Measurements from ENCODE around the gene AARS1.
"Not testable (repeated sequence)": the region's sequence is repeated elsewhere in the genome, so short reads cannot be mapped to it uniquely, and the experiment has no call there.

Gene AARS1

DNA sequence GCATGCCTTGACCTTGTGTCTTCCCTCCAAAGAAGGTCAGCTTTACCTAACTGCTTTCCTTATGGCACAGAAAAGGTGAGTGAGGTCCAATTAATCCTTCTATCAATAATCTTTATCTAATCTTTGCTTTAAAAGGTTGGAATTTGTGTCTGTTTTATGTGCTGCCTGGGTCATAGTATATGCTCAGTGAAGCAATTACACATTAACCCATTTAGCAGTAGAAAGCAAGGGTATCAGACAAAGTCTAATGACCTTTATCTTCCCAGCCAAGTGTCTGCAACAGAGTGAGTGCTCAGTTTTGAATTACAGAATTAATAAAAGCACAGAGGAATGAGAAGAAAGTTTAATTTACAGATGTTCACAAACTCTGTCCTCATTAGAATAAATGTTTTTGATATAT, 63.3 kb downstream of the AARS1 start:
- CTCF ChIA-PET, POLR2A ChIA-PET: not testable (repeated sequence)

DNA sequence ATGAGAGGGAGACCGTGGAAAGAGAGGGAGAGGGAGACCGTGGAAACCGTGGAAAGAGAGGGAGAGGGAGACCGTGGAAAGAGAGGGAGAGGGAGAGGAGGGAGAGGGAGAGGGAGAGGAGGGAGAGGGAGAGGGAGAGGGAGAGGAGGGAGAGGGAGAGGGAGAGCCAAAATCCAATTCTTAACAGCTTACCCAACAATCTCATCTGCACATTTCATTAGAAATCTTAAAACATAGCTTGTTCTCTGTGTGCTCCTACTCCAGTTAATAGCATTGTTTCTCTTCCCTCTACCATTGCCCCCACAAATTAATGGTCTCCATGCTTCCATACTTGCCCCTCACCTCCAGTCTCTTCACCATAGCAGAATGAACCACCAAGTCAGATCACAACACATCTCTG, 63.9 kb downstream of the AARS1 start:
- H3K4me3 ChIP-seq (ENCODE audit: low read depth, low read length); H3K4me1 ChIP-seq (ENCODE audit: control insufficient read depth, insufficient read depth, low read length); CTCF ChIA-PET; H3K9me3 ChIP-seq (ENCODE audit: control insufficient read depth, insufficient read depth, low read depth, low read length); H3K27ac ChIP-seq (ENCODE audit: extremely low read depth, low read depth, low read length); POLR2A ChIA-PET: not testable (repeated sequence)
- H3K36me3 ChIP-seq (ENCODE audit: control insufficient read depth in 2 of 2, insufficient read depth in 1 of 2, low read length in 2 of 2) = peaks cover 0 to 13% of the 10 kb centered on the region in 2 experiments; a peak in 2 of 3 replicates

More for the DNA sequence above, 63.3 kb downstream of the AARS1 start:
- peaks cover 0 to 16% of the 10 kb centered on the region in 2 experiments; a peak in 2 of 3 replicates for H3K36me3 ChIP-seq (ENCODE audit: control insufficient read depth in 2 of 2, insufficient read depth in 1 of 2, low read length in 2 of 2)
- H3K4me1 ChIP-seq (ENCODE audit: control insufficient read depth, insufficient read depth, low read length); H3K9me3 ChIP-seq (ENCODE audit: control insufficient read depth, insufficient read depth, low read depth, low read length); H3K4me3 ChIP-seq (ENCODE audit: low read depth, low read length); H3K27ac ChIP-seq (ENCODE audit: extremely low read depth, low read depth, low read length): not testable (repeated sequence)
- TF ChIP-seq ZNF664 (tag by site-specific recombination; IDR thresholded peaks at IDR 0.05) = peak; percentile 53; the same call in 1 of the 2 replicates

DNA sequence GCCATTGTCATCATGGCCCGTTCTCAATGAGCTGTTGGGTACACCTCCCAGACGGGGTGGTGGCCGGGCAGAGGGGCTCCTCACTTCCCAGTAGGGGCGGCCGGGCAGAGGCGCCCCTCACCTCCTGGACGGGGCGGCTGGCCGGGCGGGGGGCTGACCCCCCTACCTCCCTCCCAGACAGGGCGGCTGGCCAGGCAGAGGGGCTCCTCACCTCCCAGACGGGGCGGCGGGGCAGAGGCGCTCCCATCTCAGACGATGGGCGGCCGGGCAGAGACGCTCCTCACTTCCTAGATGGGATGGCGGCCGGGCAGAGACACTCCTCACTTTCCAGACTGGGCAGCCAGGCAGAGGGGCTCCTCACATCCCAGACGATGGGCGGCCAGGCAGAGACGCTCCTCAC, 64.7 kb downstream of the AARS1 start:
- POLR2A ChIA-PET; H3K4me1 ChIP-seq (ENCODE audit: control insufficient read depth, insufficient read depth, low read length); H3K9me3 ChIP-seq (ENCODE audit: control insufficient read depth, insufficient read depth, low read depth, low read length); H3K27ac ChIP-seq (ENCODE audit: extremely low read depth, low read depth, low read length); CTCF ChIA-PET; H3K4me3 ChIP-seq (ENCODE audit: low read depth, low read length): not testable (repeated sequence)
- peaks cover 0 to 16% of the 10 kb centered on the region in 2 experiments; a peak in 2 of 3 replicates for H3K36me3 ChIP-seq (ENCODE audit: control insufficient read depth in 2 of 2, insufficient read depth in 1 of 2, low read length in 2 of 2)

DNA sequence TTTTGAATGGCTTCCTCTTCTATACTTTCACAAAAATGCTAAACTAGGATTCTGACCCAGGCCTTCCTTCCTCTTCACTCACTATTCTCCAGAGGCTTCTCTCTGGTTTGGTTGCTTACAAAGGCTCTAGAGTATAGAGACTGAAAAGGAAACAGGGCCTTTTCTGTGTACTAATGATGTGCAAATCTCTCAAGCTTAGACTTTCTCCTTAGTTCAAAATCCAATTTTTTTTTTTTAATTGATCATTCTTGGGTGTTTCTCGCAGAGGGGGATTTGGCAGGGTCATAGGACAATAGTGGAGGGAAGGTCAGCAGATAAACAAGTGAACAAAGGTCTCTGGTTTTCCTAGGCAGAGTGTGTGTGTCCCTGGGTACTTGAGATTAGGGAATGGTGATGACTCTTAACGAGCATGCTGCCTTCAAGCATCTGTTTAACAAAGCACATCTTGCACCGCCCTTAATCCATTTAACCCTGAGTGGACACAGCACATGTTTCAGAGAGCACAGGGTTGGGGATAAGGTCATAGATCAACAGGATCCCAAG, 65.3 kb downstream of the AARS1 start:
- POLR2A ChIA-PET; H3K9me3 ChIP-seq (ENCODE audit: control insufficient read depth, insufficient read depth, low read depth, low read length); H3K4me1 ChIP-seq (ENCODE audit: control insufficient read depth, insufficient read depth, low read length); H3K27ac ChIP-seq (ENCODE audit: extremely low read depth, low read depth, low read length); H3K4me3 ChIP-seq (ENCODE audit: low read depth, low read length); CTCF ChIA-PET: not testable (repeated sequence)
- H3K36me3 ChIP-seq (ENCODE audit: control insufficient read depth in 2 of 2, insufficient read depth in 1 of 2, low read length in 2 of 2) = peaks cover 0 to 18% of the 10 kb centered on the region in 2 experiments; a peak in 2 of 3 replicates

DNA sequence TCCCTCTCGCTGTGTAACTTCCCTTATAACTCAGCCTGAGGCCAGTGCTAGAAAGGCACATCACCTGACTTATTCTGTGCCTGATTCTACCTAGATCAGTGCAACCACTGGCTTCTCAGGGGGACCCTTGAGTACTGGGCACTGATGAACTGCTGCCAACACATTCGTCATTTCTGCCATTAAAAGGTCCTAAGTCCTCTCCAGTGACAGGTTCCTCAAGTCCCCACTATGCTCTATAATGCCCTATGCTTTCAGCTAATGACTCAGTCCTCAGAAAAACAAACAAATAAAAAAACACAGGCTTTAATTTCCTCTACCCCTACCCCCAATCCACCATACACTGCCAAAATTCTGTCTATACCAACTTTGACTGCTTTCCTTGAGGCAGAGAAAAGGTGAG, 66.1 kb downstream of the AARS1 start:
- CTCF ChIA-PET; H3K9me3 ChIP-seq (ENCODE audit: control insufficient read depth, insufficient read depth, low read depth, low read length); H3K27ac ChIP-seq (ENCODE audit: extremely low read depth, low read depth, low read length); H3K4me3 ChIP-seq (ENCODE audit: low read depth, low read length); POLR2A ChIA-PET; H3K4me1 ChIP-seq (ENCODE audit: control insufficient read depth, insufficient read depth, low read length): not testable (repeated sequence)
- TF ChIP-seq, protein P1, sequence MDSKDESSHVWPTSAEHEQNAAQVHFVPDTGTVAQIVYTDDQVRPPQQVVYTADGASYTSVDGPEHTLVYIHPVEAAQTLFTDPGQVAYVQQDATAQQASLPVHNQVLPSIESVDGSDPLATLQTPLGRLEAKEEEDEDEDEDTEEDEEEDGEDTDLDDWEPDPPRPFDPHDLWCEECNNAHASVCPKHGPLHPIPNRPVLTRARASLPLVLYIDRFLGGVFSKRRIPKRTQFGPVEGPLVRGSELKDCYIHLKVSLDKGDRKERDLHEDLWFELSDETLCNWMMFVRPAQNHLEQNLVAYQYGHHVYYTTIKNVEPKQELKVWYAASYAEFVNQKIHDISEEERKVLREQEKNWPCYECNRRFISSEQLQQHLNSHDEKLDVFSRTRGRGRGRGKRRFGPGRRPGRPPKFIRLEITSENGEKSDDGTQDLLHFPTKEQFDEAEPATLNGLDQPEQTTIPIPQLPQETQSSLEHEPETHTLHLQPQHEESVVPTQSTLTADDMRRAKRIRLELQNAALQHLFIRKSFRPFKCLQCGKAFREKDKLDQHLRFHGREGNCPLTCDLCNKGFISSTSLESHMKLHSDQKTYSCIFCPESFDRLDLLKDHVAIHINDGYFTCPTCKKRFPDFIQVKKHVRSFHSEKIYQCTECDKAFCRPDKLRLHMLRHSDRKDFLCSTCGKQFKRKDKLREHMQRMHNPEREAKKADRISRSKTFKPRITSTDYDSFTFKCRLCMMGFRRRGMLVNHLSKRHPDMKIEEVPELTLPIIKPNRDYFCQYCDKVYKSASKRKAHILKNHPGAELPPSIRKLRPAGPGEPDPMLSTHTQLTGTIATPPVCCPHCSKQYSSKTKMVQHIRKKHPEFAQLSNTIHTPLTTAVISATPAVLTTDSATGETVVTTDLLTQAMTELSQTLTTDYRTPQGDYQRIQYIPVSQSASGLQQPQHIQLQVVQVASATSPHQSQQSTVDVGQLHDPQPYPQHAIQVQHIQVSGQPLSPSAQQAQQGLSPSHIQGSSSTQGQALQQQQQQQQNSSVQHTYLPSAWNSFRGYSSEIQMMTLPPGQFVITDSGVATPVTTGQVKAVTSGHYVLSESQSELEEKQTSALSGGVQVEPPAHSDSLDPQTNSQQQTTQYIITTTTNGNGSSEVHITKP (tag by site-specific recombination; IDR thresholded peaks at IDR 0.05) = peak; percentile 52
- H3K36me3 ChIP-seq (ENCODE audit: control insufficient read depth in 2 of 2, insufficient read depth in 1 of 2, low read length in 2 of 2) = peaks cover 3 to 16% of the 10 kb centered on the region in 2 experiments; a peak in 2 of 3 replicates

DNA sequence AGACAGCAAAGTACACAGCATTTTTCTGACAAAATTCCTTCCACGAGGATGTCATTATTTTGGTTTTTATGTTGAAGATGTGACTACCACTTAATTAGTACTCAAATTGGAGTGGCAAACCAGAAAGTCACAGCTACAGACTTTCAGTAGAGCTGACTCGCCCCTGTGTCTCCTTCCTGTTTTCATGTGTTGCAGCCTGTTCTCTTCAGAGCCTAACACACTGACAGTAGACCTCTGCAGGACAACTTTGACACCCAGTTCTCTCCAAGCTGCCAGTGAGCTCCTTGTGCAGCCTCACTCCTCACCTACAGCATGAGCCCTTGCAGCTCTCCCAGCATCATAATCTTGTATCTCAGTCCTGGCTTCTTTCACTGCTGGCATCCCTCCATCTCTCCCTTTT, 66.7 kb downstream of the AARS1 start:
- peaks cover 6 to 15% of the 10 kb centered on the region in 2 experiments; a peak in 2 of 3 replicates for H3K36me3 ChIP-seq (ENCODE audit: control insufficient read depth in 2 of 2, insufficient read depth in 1 of 2, low read length in 2 of 2)
- CTCF ChIA-PET; H3K4me3 ChIP-seq (ENCODE audit: low read depth, low read length); H3K4me1 ChIP-seq (ENCODE audit: control insufficient read depth, insufficient read depth, low read length); H3K27ac ChIP-seq (ENCODE audit: extremely low read depth, low read depth, low read length); H3K9me3 ChIP-seq (ENCODE audit: control insufficient read depth, insufficient read depth, low read depth, low read length); POLR2A ChIA-PET: not testable (repeated sequence)

DNA sequence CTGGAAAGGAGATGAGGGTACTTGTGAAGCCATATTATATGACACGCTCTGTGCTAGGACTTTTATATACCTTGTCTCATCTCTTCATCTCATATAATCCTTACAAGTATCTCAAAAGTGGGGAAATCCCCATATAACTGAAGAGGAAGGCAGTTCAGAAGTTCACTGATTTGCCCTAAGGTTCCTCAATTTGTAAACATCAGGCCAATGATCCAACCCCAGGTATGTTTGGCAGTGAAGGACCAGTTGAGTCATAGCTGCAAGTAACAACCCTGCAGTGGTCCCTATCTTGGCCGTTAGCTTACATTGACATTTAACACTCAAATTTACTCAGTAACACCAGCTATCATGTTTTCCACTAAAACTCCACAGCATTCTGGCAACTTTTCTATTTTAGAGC, 70.7 kb downstream of the AARS1 start:
- H3K4me1 ChIP-seq (ENCODE audit: control insufficient read depth, insufficient read depth, low read length); H3K9me3 ChIP-seq (ENCODE audit: control insufficient read depth, insufficient read depth, low read depth, low read length); CTCF ChIA-PET; H3K27ac ChIP-seq (ENCODE audit: extremely low read depth, low read depth, low read length); POLR2A ChIA-PET; H3K4me3 ChIP-seq (ENCODE audit: low read depth, low read length): not testable (repeated sequence)
- H3K36me3 ChIP-seq (ENCODE audit: control insufficient read depth in 2 of 2, insufficient read depth in 1 of 2, low read length in 2 of 2) = peaks cover 6 to 10% of the 10 kb centered on the region in 2 experiments; a peak in 2 of 3 replicates

DNA sequence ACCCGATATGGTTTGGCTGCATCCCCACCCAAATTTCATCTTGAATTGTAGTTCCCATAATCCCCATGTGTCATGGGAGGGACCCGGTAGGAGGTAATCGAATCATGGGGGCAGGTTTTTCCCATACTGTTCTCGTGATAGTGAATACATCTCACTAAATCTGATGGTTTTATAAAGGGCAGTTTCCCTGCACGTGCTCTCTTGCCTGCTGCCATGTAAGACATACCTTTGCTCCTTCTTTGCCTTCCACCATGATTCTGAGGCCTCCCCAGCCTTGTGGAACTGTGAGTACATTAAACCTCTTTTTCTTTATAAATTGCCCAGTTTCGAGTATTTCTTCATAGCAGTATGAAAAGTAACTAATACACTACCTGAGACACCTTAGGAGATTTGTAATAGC, 82.9 kb downstream of the AARS1 start:
- H3K4me1 ChIP-seq (ENCODE audit: control insufficient read depth, insufficient read depth, low read length); POLR2A ChIA-PET; CTCF ChIA-PET; H3K36me3 ChIP-seq (ENCODE audit: control insufficient read depth in 2 of 2, insufficient read depth in 1 of 2, low read length in 2 of 2); H3K9me3 ChIP-seq (ENCODE audit: control insufficient read depth, insufficient read depth, low read depth, low read length); H3K27ac ChIP-seq (ENCODE audit: extremely low read depth, low read depth, low read length); H3K4me3 ChIP-seq (ENCODE audit: low read depth, low read length): not testable (repeated sequence)

DNA sequence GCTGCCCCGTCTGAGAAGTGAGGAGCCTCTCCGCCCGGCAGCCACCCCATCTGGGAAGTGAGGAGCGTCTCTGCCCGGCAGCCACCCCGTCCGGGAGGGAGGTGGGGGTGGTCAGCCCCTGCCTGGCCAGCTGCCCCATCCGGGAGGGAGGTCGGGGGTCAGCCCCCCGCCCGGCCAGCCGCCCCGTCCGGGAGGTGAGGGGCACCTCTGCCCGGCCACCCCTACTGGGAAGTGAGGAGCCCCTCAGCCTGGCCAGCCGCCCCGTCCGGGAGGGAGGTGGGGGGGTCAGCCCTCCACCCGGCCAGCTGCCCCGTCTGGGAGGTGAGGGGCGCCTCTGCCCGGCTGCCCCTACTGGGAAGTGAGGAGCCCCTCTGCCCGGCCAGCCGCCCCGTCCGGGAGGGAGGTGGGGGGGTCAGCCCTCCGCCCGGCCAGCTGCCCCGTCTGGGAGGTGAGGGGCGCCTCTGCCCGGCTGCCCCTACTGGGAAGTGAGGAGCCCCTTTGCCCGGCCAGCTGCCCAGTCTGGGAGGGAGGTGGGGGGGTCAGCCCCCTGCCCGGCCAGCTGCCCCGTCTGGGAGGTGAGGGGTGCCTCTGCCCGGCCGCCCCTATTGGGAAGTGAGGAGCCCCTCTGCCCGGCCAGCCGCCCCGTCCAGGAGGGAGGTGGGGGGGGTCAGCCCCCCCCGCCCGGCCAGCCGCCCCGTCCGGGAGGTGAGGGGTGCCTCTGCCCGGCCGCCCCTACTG, 84.5 kb downstream of the AARS1 start:
- H3K27ac ChIP-seq (ENCODE audit: extremely low read depth, low read depth, low read length); H3K4me3 ChIP-seq (ENCODE audit: low read depth, low read length); H3K4me1 ChIP-seq (ENCODE audit: control insufficient read depth, insufficient read depth, low read length); POLR2A ChIA-PET; H3K36me3 ChIP-seq (ENCODE audit: control insufficient read depth in 2 of 2, insufficient read depth in 1 of 2, low read length in 2 of 2); CTCF ChIA-PET; H3K9me3 ChIP-seq (ENCODE audit: control insufficient read depth, insufficient read depth, low read depth, low read length): not testable (repeated sequence)

DNA sequence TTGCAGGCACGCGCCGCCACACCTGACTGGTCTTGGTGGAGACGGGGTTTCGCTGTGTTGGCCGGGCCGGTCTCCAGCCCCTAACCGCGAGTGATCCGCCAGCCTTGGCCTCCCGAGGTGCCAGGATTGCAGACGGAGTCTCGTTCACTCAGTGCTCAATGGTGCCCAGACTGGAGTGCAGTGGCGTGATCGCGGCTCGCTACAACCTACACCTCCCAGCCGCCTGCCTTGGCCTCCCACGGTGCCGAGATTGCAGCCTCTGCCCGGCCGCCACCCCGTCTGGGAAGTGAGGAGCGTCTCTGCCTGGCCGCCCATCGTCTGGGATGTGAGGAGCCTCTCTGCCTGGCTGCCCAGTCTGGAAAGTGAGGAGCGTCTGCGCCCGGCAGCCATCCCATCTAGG, 85.3 kb downstream of the AARS1 start:
- H3K9me3 ChIP-seq (ENCODE audit: control insufficient read depth, insufficient read depth, low read depth, low read length); H3K36me3 ChIP-seq (ENCODE audit: control insufficient read depth in 2 of 2, insufficient read depth in 1 of 2, low read length in 2 of 2); H3K27ac ChIP-seq (ENCODE audit: extremely low read depth, low read depth, low read length); POLR2A ChIA-PET; H3K4me3 ChIP-seq (ENCODE audit: low read depth, low read length); CTCF ChIA-PET; H3K4me1 ChIP-seq (ENCODE audit: control insufficient read depth, insufficient read depth, low read length): not testable (repeated sequence)

Data from HEK293 (cell line).